SK-N-SH treated with all-trans-retinoic acid at 6 μM for 48 hours (cell line): ENCODE results near the gene PSMA7.

Experiments
- ATAC-seq: fragments of 200-7000 bp; cut with Tn5 transposase; 3 replicates; pipeline ENCODE4 v1.9.1; 2020; ENCODE audit warnings: mild to moderate bottlenecking, moderate library complexity
- ARNTL ChIP-seq: fragments of 450-650 bp; formaldehyde crosslinking; IDR thresholded peaks from 2 replicates; pipeline ENCODE4 v1.5.0; 2020; ENCODE audit warnings: low read depth, mild to moderate bottlenecking, moderate library complexity, borderline replicate concordance
- CSDC2 ChIP-seq: fragments of 250-450 bp; sonication (Bioruptor Pico); IDR thresholded peaks from 2 replicates; pipeline ENCODE4 v1.5.0; 2020; ENCODE audit warnings: mild to moderate bottlenecking, moderate library complexity
- CSRNP3 ChIP-seq: fragments of 250-450 bp; sonication (Bioruptor Pico); IDR thresholded peaks from 2 replicates; pipeline ENCODE4 v1.5.1; 2021; ENCODE audit warnings: mild to moderate bottlenecking, moderate library complexity
- OSR1 ChIP-seq: fragments of 250-450 bp; sonication (Bioruptor Pico); IDR thresholded peaks from 2 replicates; pipeline ENCODE4 v1.8.0; 2022; ENCODE audit warnings: moderate library complexity, mild to moderate bottlenecking, inconsistent platforms
- PATZ1 ChIP-seq: fragments of 250-450 bp; sonication (Bioruptor Pico); IDR thresholded peaks from 2 replicates; pipeline ENCODE4 v1.8.0; 2020; ENCODE audit warnings: mild to moderate bottlenecking, moderate library complexity, borderline replicate concordance
- POU6F1 ChIP-seq: fragments of 250-450 bp; sonication (Bioruptor Pico); IDR thresholded peaks from 2 replicates; pipeline ENCODE4 v1.8.0; 2021; ENCODE audit warnings: low read depth, mild to moderate bottlenecking, moderate library complexity, borderline replicate concordance
- PPARA ChIP-seq: fragments of 250-450 bp; sonication (Bioruptor Pico); IDR thresholded peaks from 2 replicates; pipeline ENCODE4 v1.5.0; 2020; ENCODE audit warnings: mild to moderate bottlenecking, borderline replicate concordance
- RARB ChIP-seq: fragments of 250-450 bp; sonication (Bioruptor Pico); IDR thresholded peaks from 2 replicates; pipeline ENCODE4 v1.8.0; 2021; ENCODE audit warnings: mild to moderate bottlenecking, moderate library complexity
- SNAI2 ChIP-seq: fragments of 250-450 bp; sonication (Bioruptor Pico); IDR thresholded peaks from 2 replicates; pipeline ENCODE4 v1.5.0; 2020; ENCODE audit warnings: mild to moderate bottlenecking, moderate library complexity
- TCF4 ChIP-seq: fragments of 250-450 bp; sonication (Bioruptor Pico); IDR thresholded peaks from 2 replicates; pipeline ENCODE4 v1.8.0; 2021; ENCODE audit warnings: mild to moderate bottlenecking, moderate library complexity, borderline replicate concordance
- TSHZ2 ChIP-seq: fragments of 250-450 bp; sonication (Bioruptor Pico); IDR thresholded peaks from 2 replicates; pipeline ENCODE4 v1.5.0; 2020; ENCODE audit warnings: mild to moderate bottlenecking, moderate library complexity
- ZC3H10 ChIP-seq: fragments of 250-450 bp; sonication (Bioruptor Pico); IDR thresholded peaks from 2 replicates; pipeline ENCODE4 v1.5.1; 2021; ENCODE audit warnings: mild to moderate bottlenecking, moderate library complexity
- ZFP3 ChIP-seq: fragments of 250-450 bp; sonication (Bioruptor Pico); IDR thresholded peaks from 2 replicates; pipeline ENCODE4 v1.5.0; 2020; ENCODE audit warnings: mild to moderate bottlenecking, moderate library complexity
- ZFP30 ChIP-seq: fragments of 450-650 bp; formaldehyde crosslinking; IDR thresholded peaks from 2 replicates; pipeline ENCODE4 v1.5.0; 2022; ENCODE audit warnings: mild to moderate bottlenecking, moderate library complexity
- ZNF70 ChIP-seq: fragments of 450-650 bp; formaldehyde crosslinking; IDR thresholded peaks from 2 replicates; pipeline ENCODE4 v1.5.0; 2020; ENCODE audit warnings: mild to moderate bottlenecking, moderate library complexity
- ZNF8 ChIP-seq: fragments of 450-650 bp; formaldehyde crosslinking; IDR thresholded peaks from 2 replicates; pipeline ENCODE4 v1.5.0; 2020; ENCODE audit warnings: mild to moderate bottlenecking, moderate library complexity

The PSMA7 gene

GRCh38 chr20:62151835-62152364 is 8.7 kb upstream of the PSMA7 start:
- no peak for ATAC-seq

GRCh38 chr20:62151225-62151624 is 8.0 kb upstream of the PSMA7 start:
- TF ChIP-seq ZNF70 (CRISPR knock-in tag) (no peak), ZNF8 (no peak), CSRNP3 (CRISPR knock-in tag) (no peak), PATZ1 (CRISPR knock-in tag) (no peak), TSHZ2 (CRISPR knock-in tag) (no peak), ZFP30 (no peak)
- no peak for ATAC-seq

More at GRCh38 chr20:62151835-62152364, 8.7 kb upstream of the PSMA7 start:
- TF ChIP-seq ZFP30: no peak
- no peak for TF ChIP-seq ZFP3 (CRISPR knock-in tag)
- TF ChIP-seq ZC3H10 (CRISPR knock-in tag): no peak
- TF ChIP-seq CSRNP3 (CRISPR knock-in tag): no peak
- no peak for TF ChIP-seq RARB (CRISPR knock-in tag)
- TF ChIP-seq TCF4 (CRISPR knock-in tag): no peak
- TF ChIP-seq OSR1 (CRISPR knock-in tag): no peak
- no peak for TF ChIP-seq PPARA (CRISPR knock-in tag)
- TF ChIP-seq ARNTL: no peak
- no peak for TF ChIP-seq ZNF8
- TF ChIP-seq ZNF70 (CRISPR knock-in tag): no peak
- no peak for TF ChIP-seq SNAI2
- TF ChIP-seq CSDC2 (CRISPR knock-in tag): no peak
- TF ChIP-seq TSHZ2 (CRISPR knock-in tag): no peak

GRCh38 chr20:62150310-62150575 is 7.0 kb upstream of the PSMA7 start:
- no peak for ATAC-seq
- no peak for TF ChIP-seq ZFP30
- TF ChIP-seq, all 23 proteins: peak for 0

- ATAC-seq: no peak
- TF ChIP-seq POU6F1 (CRISPR knock-in tag): no peak
Observed at GRCh38 chr20:62149532-62150309, 6.5 kb upstream of the PSMA7 start.
